Measurements from ENCODE around the gene ADSL.

The ADSL gene

GRCh38 chr22:40397396-40397795 is 51.1 kb downstream of the ADSL start:
- TF ChIP-seq ZFP30 (CRISPR knock-in tag; IDR thresholded peaks at IDR 0.05) (no peak), ZNF8 (CRISPR knock-in tag; IDR thresholded peaks at IDR 0.05) (no peak), BACH2 (CRISPR knock-in tag; IDR thresholded peaks at IDR 0.05; ENCODE audit: borderline replicate concordance) (no peak), RARB (CRISPR knock-in tag; IDR thresholded peaks at IDR 0.05) (no peak), POU6F1 (CRISPR knock-in tag; IDR thresholded peaks at IDR 0.05; ENCODE audit: borderline replicate concordance, low read depth) (no peak), GLIS3 (CRISPR knock-in tag; IDR thresholded peaks at IDR 0.05) (no peak), PPARA (CRISPR knock-in tag; IDR thresholded peaks at IDR 0.05; ENCODE audit: borderline replicate concordance) (no peak), ESRRG (CRISPR knock-in tag; IDR thresholded peaks at IDR 0.05) (no peak), TCF4 (CRISPR knock-in tag; IDR thresholded peaks at IDR 0.05; ENCODE audit: borderline replicate concordance) (no peak), CSDC2 (CRISPR knock-in tag; IDR thresholded peaks at IDR 0.05) (no peak), ZFP3 (CRISPR knock-in tag; IDR thresholded peaks at IDR 0.05) (no peak), PATZ1 (CRISPR knock-in tag; IDR thresholded peaks at IDR 0.05; ENCODE audit: borderline replicate concordance) (no peak), CREB5 (CRISPR knock-in tag; IDR thresholded peaks at IDR 0.05; ENCODE audit: low read depth) (no peak)
- no peak for ATAC-seq

GRCh38 chr22:40399621-40400020 is 53.3 kb downstream of the ADSL start:
- no peak; the same call in 2 of the 3 replicates for ATAC-seq

More at GRCh38 chr22:40399621-40400020, 53.3 kb downstream of the ADSL start:
- TF ChIP-seq TOX (CRISPR knock-in tag; IDR thresholded peaks at IDR 0.05; ENCODE audit: borderline replicate concordance) (no peak), ISL1 (CRISPR knock-in tag; IDR thresholded peaks at IDR 0.05) (no peak), ZNF8 (CRISPR knock-in tag; IDR thresholded peaks at IDR 0.05) (no peak), POU6F1 (CRISPR knock-in tag; IDR thresholded peaks at IDR 0.05; ENCODE audit: borderline replicate concordance, low read depth) (no peak), CSDC2 (CRISPR knock-in tag; IDR thresholded peaks at IDR 0.05) (no peak), ZC3H10 (CRISPR knock-in tag; IDR thresholded peaks at IDR 0.05) (no peak), TCF4 (CRISPR knock-in tag; IDR thresholded peaks at IDR 0.05; ENCODE audit: borderline replicate concordance) (no peak), ZFP30 (CRISPR knock-in tag; IDR thresholded peaks at IDR 0.05) (no peak), ZFP3 (CRISPR knock-in tag; IDR thresholded peaks at IDR 0.05) (no peak), ESRRG (CRISPR knock-in tag; IDR thresholded peaks at IDR 0.05) (no peak), CREB5 (CRISPR knock-in tag; IDR thresholded peaks at IDR 0.05; ENCODE audit: low read depth) (no peak), CSRNP3 (CRISPR knock-in tag; IDR thresholded peaks at IDR 0.05) (no peak), ZNF70 (CRISPR knock-in tag; IDR thresholded peaks at IDR 0.05) (no peak), RARB (CRISPR knock-in tag; IDR thresholded peaks at IDR 0.05) (no peak), PPARA (CRISPR knock-in tag; IDR thresholded peaks at IDR 0.05; ENCODE audit: borderline replicate concordance) (no peak), BACH2 (CRISPR knock-in tag; IDR thresholded peaks at IDR 0.05; ENCODE audit: borderline replicate concordance) (no peak), PATZ1 (CRISPR knock-in tag; IDR thresholded peaks at IDR 0.05; ENCODE audit: borderline replicate concordance) (no peak)
